Measurements from ENCODE around the gene SUGCT.
"Not testable (repeated sequence)": the region's sequence is repeated elsewhere in the genome, so short reads cannot be mapped to it uniquely, and the experiment has no call there.

Gene SUGCT

DNA sequence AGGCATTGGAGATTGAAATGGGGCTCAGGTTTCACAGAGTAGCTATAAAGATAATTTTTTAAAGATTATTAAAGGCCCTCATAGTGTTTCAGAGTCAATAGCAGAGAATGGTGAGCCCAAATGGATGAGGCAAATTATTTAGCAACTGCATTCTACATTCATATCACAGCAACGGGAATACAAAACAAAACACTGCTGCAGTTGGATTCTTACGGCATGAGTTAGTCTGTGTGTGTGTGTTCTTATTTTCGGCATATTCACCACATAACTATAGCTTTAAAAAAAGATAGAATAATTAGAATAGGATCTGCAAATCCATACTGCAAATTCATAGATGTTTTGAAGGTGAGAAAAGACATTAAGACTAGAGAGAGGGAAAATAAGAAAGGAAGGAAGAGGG lies 66.0 kb downstream of the SUGCT start:
- no peak for DNase-seq (ENCODE audit: low spot score)

DNA sequence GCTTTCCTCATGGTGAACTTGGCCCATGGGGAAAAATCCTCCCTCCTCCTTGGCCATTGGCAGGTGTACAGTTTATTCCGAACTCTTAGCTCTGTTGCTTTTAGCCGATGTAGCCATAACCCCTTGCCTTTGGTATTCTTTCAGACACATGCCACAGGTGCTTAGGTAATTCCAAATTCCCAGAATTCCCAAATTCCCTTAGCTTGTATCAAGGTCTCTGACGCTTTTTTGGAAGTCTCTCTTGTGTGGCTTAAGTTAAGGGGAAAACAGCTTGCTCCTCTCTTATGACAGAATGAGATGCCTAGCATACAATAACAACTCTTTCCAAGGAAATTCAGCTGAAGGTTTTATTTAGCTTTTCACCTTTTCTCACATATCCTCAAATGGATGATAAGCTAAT lies 68.0 kb downstream of the SUGCT start:
- DNase-seq (ENCODE audit: low spot score), result no peak

DNA sequence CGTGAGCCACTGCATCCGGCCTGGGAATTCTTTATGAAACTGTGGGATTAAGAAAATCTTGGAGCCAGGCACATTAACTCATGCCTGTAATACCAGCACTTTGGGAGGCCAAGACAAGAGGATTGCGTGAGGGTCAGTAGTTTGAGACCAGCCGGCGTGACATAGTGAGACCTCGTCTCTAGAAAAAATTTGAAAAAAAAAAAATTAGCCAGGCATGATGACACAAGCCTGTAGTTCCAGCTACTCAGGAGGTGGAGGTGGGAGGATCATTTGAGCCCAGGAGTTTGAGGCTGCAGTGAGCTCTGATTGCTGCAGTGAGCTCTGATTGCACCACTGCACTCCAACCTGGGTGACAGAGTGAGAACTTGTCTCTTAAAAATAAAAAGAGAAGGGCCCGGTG lies 69.8 kb downstream of the SUGCT start:
- DNase-seq (ENCODE audit: low spot score), result no peak

DNA sequence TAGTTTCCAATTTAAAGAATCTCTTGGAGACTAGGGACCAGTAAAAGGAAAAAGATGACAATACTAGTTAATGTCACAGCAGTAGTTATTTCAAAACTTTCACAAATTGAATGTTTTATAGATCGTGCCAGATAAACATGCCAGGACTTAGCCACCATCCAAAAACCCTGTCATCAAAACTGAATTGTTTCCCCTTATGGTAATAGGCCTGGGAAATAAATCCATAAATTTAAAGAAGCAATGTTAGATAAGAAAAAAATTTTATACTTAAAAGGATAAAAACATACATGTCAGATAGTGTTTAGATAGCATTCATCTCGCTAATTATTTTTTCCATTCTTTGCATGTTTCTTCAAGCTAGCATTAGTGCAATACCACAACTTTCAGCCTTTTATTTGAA lies 71.2 kb downstream of the SUGCT start:
- no peak for DNase-seq (ENCODE audit: low spot score)

DNA sequence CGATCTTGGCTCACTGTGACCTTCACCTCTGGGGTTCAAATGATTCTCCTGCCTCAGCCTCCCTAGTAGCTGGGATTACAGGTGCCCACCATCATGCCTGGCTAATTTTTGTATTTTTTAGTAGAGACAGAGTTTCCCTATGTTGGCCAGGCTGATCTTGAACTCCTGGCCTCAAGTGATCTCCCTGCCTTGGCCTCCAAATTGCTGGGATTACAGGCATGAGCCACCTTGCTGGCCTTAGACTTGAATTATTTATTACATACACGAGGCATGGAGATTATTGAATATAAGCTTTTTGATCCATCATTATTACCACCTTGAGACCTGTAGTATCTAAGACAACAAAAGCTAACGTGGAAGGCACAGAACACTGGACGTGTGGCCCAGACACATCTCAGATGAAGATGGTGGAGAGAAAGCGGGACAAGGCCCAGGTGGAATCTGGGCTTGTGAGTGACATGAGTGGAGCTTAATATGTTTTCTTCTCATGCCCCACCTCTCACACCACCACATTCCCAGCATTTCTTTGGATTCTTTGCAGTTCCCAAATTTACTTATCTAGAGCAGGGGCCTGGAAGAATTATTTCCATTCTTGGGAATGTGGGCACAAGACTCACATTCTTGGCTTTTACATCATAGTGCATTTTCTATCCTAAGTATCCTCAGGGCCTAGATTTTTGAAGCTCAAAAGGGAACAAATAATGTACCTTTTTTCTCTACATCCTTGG lies 76.6 kb downstream of the SUGCT start:
- DNase-seq (ENCODE audit: low spot score), result no peak

DNA sequence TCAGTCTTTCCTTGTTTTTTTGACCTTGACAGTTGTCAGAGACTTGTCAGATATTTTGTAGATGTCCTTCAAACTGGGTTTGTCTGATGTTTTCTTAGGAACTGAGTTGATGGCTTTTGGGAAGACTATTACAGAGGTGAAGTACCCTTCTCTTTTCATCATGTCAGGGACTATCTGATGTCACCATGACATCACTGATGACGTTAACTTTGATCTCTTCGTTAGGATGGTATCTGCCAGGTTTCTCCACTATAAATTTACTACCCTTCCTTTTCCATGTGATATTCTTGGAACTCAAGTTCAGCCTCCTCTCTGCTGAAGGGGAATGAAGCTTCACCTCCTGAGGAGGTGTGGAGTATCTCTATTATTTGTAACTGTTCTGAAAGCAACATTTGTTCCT lies 78.5 kb downstream of the SUGCT start:
- DNase-seq (ENCODE audit: low spot score), result no peak

DNA sequence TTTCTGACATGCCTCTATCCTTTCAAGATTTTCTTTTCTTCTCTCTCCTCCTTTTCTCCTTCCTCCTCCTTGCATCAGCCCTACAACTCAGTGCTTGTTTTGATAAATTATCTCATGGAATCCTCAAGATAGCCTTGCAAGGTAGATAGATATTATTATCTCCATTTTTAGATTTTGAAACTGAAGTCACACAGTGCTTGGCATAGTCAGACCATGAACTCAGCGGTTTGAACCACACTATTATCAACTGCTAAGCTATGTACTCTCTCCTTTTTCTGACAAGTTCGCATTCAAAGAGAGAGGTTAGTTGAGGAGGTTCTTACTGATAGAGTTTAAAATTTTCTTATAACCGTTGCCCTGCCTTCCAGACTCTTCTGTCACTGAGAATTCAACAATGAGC lies 79.1 kb downstream of the SUGCT start:
- no peak for DNase-seq (ENCODE audit: low spot score)

DNA sequence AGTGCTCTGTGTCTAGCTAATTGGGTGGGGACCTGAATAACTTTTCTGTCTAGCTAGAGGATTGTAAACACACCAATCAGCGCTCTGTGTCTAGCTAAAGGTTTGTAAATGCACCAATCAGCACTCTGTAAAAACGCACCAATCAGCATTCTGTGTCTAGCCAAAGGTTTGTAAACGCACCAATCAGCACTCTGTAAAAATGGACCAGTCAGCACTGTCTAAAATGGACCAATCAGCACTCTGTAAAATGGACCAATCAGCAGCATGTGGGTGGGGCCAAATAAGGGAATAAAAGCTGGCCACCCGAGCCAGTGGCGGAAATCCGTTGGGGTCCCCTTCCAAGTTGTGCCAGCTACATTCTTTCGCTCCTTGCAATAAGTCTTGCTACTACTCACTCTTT lies 83.8 kb downstream of the SUGCT start:
- not testable (repeated sequence) for DNase-seq (ENCODE audit: low spot score)

DNA sequence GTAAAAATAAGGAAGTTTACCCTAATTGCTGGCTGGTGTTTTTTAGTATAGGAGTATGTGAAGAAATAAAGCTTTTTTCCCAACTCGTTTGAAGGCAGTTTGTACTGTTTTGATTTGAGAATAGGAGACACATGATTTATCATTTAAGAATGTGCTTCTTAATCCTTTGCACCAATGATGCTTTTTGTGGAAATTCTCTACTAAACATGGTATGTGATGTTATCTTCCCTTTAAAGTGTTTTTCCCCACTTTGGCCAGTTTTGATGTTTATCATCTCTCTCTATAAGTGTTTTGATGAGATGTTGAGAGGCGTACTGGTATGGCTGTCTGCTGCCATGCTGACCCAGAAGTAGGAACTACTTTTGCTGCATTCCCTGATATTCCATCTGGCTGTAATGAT lies 85.1 kb downstream of the SUGCT start:
- DNase-seq (ENCODE audit: low spot score), result no peak

DNA sequence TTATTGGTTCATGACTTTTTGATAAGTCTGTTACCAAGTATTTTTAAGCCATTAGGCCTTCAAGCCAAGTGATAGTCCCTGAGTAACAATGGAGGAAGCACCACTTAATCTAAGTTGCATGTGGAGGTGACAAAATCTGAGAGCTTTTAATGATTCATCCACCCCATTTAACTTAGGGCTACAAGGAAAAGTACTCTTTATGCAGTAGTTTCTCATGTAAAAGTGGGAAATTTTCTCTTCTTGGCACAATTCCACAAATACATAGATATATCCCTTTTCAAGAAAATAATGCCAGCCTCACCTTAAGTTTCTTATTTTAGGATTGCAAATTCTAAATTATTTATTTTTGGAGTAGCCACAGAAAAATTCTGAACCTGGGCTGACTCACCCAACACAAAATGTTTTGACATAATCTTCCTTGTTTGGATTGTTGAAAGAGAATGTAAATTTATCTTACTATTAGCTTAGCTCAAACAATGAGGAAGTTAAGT lies 85.7 kb downstream of the SUGCT start:
- DNase-seq (ENCODE audit: low spot score), result no peak

DNA sequence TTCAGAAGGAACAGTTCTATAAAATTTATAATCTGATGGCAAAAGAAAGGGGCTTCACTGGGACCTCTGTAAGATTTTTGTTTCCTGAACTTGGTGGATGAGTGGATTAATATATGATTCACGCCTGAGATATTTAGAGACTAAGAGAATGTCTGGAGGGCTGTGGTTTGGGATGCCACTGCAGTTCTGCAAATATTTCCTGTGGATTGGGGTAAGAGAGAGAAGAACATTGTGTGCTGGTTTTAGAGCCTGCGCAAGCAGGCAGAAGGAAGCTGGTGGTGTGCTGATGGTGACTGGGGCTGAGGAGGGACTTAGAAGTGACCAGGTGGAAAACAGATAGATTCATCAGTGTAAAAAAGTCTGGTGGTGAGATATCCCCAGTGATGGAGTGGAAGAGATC lies 87.0 kb downstream of the SUGCT start:
- DNase-seq (ENCODE audit: low spot score), result no peak

DNA sequence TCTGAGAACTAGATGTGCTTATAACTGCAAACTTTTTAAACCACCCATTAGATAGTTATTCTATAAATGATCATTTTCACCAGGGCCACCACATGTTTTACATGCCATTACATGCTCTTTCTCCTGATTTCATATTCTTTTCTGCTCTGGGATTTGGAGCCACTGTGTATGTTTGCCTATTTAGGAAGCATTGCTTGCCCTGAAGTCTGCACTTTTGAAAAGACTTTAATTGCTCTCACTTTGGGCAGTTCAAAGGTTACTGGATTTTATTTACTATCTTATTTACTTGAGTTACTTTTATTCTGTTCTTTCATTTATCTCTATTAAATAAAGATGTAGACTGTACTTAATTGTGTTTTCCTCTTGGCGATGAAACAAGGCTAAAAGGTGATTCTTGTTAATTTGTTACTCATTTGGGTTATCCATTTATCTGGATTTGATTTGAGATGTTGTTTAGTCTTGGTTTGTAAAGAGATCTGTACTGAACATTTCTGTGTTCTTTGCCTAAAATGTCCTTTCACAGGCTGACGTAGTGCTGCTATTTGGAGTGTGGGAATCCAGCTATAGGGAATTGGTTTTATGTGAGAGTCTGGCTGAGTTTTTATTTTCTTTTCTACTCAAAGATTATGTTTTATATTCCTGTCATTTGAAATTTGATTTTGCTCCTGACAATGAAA lies 88.8 kb downstream of the SUGCT start:
- DNase-seq (ENCODE audit: low spot score), result no peak

DNA sequence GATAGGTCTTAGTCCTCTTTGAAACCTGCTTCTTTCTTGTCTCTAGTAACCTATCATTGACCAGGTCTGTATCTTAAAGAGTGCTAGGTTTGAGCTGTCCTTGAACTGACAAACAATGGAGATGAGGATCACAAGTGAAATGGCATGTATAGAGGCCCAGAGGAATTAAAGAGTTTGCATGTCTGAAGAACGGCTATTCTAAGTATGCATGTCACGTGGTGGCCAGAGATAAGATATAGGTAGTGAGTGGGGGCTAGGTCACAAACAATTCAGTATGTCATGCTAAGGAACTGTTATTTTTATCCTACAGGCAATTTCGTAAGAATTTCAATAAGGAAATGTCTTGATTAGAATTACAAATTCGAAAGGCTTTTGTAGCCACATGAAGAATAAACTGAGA lies 95.3 kb downstream of the SUGCT start:
- DNase-seq (ENCODE audit: low spot score), result no peak

DNA sequence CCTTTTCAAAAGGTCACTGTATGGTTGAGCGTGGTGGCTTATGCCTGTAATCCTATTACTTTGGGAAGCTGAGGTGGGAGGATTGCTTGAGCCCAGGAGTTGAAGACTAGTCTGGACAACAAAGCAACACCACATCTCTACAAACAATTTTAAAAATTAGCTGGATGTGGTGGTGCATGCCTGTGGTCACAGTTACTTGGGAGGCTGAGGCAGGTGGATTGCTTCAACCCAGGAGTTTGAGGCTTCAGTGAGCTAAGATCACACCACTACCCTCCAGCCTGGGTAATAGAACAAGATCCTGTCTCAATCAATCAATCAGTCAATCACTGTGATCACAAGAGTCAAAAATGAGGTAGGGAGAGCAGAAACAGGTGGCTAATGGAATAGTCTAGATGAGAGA lies 97.0 kb downstream of the SUGCT start:
- no peak for DNase-seq (ENCODE audit: low spot score)

DNA sequence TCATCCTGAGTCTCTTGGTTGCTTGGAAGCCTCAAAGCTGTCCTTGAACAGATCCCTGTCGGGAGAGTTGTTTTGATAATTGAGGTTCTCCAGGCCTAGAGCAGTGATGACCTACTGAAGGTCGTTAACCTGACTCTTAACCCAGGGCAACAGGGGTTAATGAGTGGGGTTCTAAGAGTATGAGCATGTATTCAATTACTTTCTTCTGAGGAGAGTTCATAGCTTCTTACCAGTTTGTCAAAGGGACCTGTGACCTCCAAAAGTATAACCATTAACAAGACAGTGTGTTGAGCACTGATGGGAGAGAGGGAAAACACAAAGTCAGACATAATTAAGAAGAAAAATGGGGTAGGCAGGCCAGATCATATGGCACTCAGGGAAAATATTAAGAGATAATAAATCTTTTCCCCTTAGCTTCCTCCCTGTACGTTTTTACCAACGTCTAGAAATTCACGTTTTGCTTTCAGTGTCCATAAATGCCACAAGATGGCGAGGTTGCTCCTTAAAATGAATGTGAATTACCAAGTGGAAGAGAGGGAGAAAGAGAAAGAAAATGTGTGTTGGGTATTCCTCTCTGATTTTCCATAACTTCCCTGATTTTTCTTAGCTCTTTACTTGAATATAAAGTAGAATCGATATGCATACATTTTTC lies 97.6 kb downstream of the SUGCT start:
- DNase-seq (ENCODE audit: low spot score), result no peak

DNA sequence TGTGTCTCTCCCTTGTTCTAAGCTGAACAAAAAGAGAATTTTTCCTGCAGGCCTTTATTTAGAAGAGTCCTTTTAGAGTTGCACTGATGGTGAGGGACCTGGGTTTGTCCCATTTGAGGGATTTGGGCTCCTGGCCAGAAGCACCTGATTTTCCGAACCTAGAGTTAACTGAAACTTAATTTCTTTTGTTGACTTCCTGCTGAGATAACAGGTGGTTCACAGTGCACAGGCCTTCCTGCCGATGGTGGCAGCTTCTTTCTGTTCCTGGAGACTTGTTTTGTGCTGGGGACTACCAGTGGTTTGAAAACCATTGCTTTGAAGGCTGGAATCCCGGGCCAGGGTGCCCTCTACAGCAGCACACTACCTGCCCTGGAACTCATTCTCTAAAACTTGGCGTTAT lies 99.2 kb downstream of the SUGCT start:
- no peak for DNase-seq (ENCODE audit: low spot score)

DNA sequence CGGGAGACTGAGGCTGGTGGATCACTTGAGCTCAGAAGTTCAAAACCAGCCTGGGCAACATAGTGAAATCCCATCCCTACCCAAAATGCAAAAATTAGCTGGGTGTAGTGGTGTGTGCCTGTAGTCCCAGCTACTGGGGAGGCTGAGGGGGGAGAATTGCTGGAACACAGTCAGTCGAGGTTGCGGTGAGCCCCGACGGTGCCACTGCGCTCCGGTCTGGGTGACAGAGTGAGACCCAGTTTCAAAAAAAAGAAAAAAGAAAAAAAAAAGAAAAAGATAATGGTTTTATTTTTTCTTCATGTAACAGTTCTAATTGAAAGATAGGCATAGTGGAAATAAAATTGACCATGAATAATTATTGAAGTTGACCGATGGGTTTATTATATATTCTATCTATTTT lies 99.9 kb downstream of the SUGCT start:
- no peak for DNase-seq (ENCODE audit: low spot score)

DNA sequence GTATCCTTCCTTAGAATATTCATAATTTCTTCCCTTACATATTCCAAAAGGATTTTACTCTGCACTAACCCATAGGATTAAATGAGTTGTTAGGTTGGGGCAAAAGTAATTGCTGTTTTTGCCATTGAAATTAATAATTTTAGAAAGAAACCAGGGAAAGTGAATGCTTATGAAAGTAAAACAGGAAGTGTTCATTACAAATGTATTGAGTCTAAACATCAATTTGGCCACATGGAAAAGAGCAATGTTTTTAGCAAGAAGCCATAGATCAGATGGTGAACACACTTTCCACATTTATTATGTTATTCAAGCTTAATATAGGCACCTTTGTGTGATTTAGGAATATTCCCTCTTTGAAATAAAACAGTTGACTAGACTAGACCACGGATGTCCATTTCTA lies 102.9 kb downstream of the SUGCT start:
- no peak for DNase-seq (ENCODE audit: low spot score)

DNA sequence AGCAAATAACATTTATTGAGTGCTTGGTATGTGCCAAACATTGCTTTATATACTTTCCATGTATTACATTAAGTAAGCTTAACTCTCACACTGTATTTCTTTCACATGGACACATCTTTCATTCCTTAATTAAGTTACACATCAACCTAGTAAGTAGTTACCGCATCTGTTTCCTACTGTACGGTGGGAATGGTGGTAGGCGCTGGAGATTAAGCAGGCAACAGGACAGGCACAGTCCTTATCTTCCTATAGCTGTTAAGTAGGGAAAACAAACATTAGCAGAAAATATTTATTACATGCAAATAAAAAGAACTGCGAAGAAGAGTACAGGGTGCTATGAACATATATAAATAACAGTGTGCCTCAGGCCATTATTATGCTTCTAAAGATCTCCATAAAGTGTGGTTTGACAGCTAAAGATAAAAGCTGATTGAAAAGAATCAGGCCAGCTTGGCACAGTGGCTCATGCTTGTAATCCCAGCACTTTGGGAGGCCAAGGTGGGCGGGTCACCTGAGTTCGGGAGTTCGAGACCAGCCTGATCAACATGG lies 105.0 kb downstream of the SUGCT start:
- DNase-seq (ENCODE audit: low spot score), result no peak

DNA sequence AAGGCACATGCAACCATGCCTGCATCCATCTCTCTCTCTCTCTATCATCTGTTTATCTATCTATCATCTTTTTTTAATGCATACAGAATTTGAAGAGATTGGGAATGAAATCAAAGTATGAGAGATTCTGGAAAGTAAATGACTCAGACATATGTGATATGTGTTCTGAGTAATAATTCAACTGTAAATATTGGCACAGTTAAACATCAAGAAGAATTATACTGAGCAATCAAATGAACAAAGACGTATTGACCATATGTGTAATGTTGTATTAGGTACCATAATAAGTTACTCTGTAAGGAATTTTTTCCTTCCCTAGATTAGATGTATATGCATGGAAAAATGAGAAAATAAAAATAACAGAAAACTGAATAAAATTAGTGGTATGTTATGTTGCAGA lies 108.3 kb downstream of the SUGCT start:
- DNase-seq (ENCODE audit: low spot score), result no peak

DNA sequence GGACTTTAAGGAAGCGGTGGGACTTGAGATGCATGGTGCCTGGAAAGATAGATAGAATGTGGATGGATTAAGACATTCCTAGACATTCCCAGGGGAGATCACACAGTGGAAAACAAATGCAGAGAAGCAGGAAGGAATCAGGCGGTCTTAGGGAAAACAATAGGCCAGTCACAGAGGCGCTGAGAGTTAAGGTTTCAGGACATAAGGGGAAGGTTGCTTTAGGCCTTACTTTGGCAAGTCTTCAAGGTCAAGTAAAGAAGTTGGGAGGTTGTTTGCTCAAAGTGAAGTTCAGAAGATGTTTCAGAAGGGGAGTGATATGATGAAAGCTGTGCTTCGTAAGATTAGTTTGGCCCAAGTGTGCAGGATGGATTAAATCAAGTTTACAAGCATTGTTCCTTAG lies 109.4 kb downstream of the SUGCT start:
- no peak for DNase-seq (ENCODE audit: low spot score)

DNA sequence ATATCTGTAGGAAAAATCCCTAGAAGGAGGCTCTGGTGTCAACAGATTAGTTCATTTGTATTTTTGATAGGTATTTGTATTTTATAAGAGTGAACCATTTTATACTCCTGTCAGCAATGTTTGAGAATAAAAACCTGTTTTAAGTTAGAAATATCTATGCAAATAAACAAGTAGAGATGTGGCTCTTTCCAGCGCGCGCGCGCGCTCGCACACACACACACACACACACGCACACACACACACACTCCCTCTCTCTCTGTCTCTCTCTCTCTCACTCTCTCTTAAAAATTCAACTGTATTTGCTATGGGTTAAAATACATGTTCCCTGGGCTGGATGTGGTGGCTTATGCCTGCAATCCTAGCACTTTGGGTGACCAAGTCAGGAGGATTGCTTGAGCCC lies 113.9 kb downstream of the SUGCT start:
- DNase-seq (ENCODE audit: low spot score), result no peak

DNA sequence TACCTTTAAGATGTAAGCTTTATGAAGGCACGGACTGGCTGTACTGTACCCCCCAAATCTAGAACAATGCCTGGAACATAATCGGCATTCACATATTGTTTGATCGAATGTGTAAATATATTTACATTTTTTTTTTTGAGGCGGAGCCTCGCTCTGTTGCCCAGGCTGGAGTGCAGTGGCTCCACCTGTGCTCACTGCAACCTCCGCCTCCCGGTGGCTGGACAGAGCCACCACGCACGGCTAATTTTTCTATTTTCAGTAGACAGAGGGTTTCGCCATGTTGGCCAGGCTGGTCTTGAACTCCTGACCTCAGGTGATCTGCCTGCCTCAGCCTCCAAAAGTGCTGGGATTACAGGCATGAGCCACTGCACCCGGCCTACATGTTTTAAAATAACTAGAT lies 118.6 kb downstream of the SUGCT start:
- not testable (repeated sequence) for DNase-seq (ENCODE audit: low spot score)

Data from left forelimb (tissue), 1 donor.